ENCODE data around the gene TTYH2. TPM values are rescaled to one million over a fixed set of nuclear protein-coding genes. Genes with fewer than 3 reads are reported as not detected.

TTYH2 gene
- polyA plus RNA-seq, 1 donor from 2014 or later = 2.5 TPM

- H3K4me3 ChIP-seq (ENCODE audit: low read length) = no peak overlapping the region
- no peaks in the 10 kb centered on the region for H3K79me2 ChIP-seq (replicated peaks; ENCODE audit: insufficient read depth, low read length)
- H3K9me3 ChIP-seq (ENCODE audit: low read length) = no peaks in the 10 kb centered on the region
- peaks cover 12% of the 10 kb centered on the region for H3K27me3 ChIP-seq (ENCODE audit: insufficient read depth, low read depth, low read length)
- H3K36me3 ChIP-seq (ENCODE audit: insufficient read depth, low read length) = no peaks in the 10 kb centered on the region
- TF ChIP-seq MXI1 (conservative IDR thresholded peaks at IDR 0.05; ENCODE audit: poor library complexity, severe bottlenecking) (no peak), RAD21 (conservative IDR thresholded peaks at IDR 0.05) (no peak), EZH2 (IDR thresholded peaks at IDR 0.05; ENCODE audit: borderline replicate concordance, insufficient read depth, low read length, poor library complexity, severe bottlenecking) (no peak), REST (IDR thresholded peaks at IDR 0.05; ENCODE audit: borderline replicate concordance) (no peak), SMC3 (conservative IDR thresholded peaks at IDR 0.05; ENCODE audit: poor library complexity) (no peak)
- no peak overlapping the region for H3K9ac ChIP-seq (ENCODE audit: low read length)
- no peak overlapping the region for H2AFZ ChIP-seq (ENCODE audit: low read depth, low read length)
- H3K27ac ChIP-seq (ENCODE audit: low read length) = no peak overlapping the region
- no peaks in the 10 kb centered on the region for H4K20me1 ChIP-seq (ENCODE audit: insufficient read depth)
- H3F3A ChIP-seq (ENCODE audit: insufficient read depth, low read length, poor library complexity, severe bottlenecking) = no peaks in the 10 kb centered on the region
- H3K9me2 ChIP-seq (ENCODE audit: insufficient read depth, low read length) = no peaks in the 10 kb centered on the region
- no peak overlapping the region for H3K4me2 ChIP-seq (ENCODE audit: low read length)
These were observed 27.3 kb downstream of the TTYH2 start for GRCh38 chr17:74240618-74241205.

- Histone ChIP-seq H3K9me3 (ENCODE audit: low read length) (no peaks in the 10 kb centered on the region), H3K9me2 (ENCODE audit: insufficient read depth, low read length) (no peaks in the 10 kb centered on the region), H3K36me3 (ENCODE audit: insufficient read depth, low read length) (no peaks in the 10 kb centered on the region), H3K27me3 (ENCODE audit: insufficient read depth, low read depth, low read length) (peaks cover 12% of the 10 kb centered on the region), H3F3A (ENCODE audit: insufficient read depth, low read length, poor library complexity, severe bottlenecking) (no peaks in the 10 kb centered on the region), H3K9ac (ENCODE audit: low read length) (no peak overlapping the region), H3K4me3 (ENCODE audit: low read length) (no peak overlapping the region), H4K20me1 (ENCODE audit: insufficient read depth) (no peaks in the 10 kb centered on the region), H2AFZ (ENCODE audit: low read depth, low read length) (no peak overlapping the region), H3K4me2 (ENCODE audit: low read length) (no peak overlapping the region), H3K79me2 (replicated peaks; ENCODE audit: insufficient read depth, low read length) (no peaks in the 10 kb centered on the region), H3K27ac (ENCODE audit: low read length) (no peak overlapping the region)
- TF ChIP-seq REST (IDR thresholded peaks at IDR 0.05; ENCODE audit: borderline replicate concordance) (no peak), SMC3 (conservative IDR thresholded peaks at IDR 0.05; ENCODE audit: poor library complexity) (no peak), TAF1 (IDR thresholded peaks at IDR 0.05; ENCODE audit: low read depth) (no peak), EP300 (conservative IDR thresholded peaks at IDR 0.05; ENCODE audit: poor library complexity, severe bottlenecking) (no peak), EZH2 (IDR thresholded peaks at IDR 0.05; ENCODE audit: borderline replicate concordance, insufficient read depth, low read length, poor library complexity, severe bottlenecking) (no peak), CTCF (IDR thresholded peaks at IDR 0.05; ENCODE audit: poor library complexity, severe bottlenecking) (no peak), MXI1 (conservative IDR thresholded peaks at IDR 0.05; ENCODE audit: poor library complexity, severe bottlenecking) (no peak), POLR2AphosphoS5 (IDR thresholded peaks at IDR 0.05) (no peak), RAD21 (conservative IDR thresholded peaks at IDR 0.05) (no peak)
These were observed 28.1 kb downstream of the TTYH2 start for GRCh38 chr17:74241431-74241830.
